Stimulated activated CD8-positive, alpha-beta memory T cell treated with anti-CD3 and anti-CD28 coated beads, Interleukin-15, amount 100 ng/mL, for 24 hours (primary cell): ENCODE measurements around the gene PLEKHA4.

Experiments used
- DNase-seq: peaks from one replicate; pipeline ENCODE4 v3.0.0-alpha.2; 2020; ENCODE audit warnings: low read depth

Gene PLEKHA4

GRCh38 chr19:48830088-48830487, 38.3 kb downstream of the PLEKHA4 start:
- DNase-seq: no peak

GRCh38 chr19:48826606-48827020, 41.8 kb downstream of the PLEKHA4 start:
- DNase-seq: no peak

- no peak for DNase-seq
These were observed 45.9 kb downstream of the PLEKHA4 start for GRCh38 chr19:48822514-48822913.

- DNase-seq: no peak
These were observed 46.8 kb downstream of the PLEKHA4 start for GRCh38 chr19:48821633-48822032.

DNA sequence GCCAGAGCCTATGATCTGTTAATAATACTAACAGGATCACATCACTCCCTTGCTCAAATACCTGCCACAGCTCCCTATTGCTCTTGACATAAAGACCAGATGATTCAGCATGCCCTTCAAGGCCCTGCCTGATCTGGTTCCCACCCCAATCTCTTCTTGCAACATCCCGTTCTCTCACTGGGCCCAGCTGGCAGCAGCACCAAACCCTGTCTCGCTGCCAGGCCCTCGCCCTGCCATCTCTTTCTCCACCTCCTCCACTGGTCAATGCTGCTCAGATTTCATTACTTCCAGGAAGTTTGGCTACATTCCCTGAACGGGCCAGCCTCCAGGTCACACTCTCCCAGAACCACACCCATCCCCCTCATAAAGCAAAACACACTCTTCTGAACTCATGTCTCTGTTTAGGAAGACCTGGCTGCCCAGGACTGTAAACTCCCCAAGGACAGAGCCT, 49.0 kb downstream of the PLEKHA4 start:
- DNase-seq: no peak

DNA sequence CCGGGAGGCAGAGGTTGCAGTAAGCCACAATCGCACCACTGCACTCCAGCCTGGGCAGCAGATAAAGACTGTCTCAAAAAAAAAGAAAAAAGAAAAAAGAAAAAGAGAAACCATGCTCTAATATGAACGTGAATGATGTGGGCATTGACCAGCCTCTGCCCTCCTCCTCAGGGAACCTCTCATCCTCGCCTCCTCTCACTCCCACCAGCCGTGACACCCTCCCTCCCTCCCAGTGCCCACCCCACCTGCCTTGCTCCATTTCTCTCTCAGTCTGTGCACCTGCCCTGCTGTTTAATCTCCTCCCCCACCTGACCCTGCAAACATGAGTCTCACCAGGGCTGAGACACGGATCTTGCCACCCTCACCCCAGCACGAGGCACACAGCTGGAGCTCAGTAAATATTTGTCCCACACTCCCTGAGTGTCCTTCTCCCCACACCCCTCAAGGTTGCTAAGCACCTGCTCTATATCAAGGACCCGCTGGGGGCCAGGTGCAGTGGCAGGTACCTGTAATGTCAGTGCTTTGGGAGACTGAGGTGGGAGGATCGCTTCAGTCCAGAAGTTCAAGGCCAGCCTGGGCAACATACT, 50.1 kb downstream of the PLEKHA4 start:
- no peak for DNase-seq

DNA sequence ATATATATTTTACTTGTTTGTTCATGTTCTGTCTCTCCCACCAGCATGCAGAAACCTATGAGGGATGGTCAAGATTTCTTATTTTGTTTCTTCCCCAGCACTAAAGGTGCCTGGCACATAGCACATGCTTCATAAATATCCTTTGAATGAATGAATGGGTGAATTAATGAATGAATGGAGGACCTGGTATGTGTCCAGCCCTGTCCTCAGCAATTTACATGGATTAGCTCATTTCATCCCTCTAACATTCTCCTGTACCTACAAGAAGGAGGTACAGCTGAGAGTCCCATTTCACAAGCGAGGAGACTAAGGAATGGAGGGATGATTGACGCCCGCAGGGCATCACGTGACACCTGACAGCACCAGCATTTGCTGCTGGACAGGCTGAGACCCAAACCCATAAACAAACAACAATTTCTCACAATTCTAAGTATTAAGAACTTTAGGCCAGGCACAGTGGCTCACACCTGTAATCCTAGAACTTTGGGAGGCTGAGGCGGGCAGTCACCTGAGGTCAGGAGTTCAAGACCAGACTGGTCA, 50.8 kb downstream of the PLEKHA4 start:
- DNase-seq: no peak

GRCh38 chr19:48815870-48816501, 52.4 kb downstream of the PLEKHA4 start:
- DNase-seq: no peak

GRCh38 chr19:48814895-48815294, 53.5 kb downstream of the PLEKHA4 start:
- DNase-seq: no peak

GRCh38 chr19:48813123-48813913, 55.1 kb downstream of the PLEKHA4 start:
- no peak for DNase-seq

- no peak for DNase-seq
These were observed 56.1 kb downstream of the PLEKHA4 start for GRCh38 chr19:48812094-48812929.

DNA sequence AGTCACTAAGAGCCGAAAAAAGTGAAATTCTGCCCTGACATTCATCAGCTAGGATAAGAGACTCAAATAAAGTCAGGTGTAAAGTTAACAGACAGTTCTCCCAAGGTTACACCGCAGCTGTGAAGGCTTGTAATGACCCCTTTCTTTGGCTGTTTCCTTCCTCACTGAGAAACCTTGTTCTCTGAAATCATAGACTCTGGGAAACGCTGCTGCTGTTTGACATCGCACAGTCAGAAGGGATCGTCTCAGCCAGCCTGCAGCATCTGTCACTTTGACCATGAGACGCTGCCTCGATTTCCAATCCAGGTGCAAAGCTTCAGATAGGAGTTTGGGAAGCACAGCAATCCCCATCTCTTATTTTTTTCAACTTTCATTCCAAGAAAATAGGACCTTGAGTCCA, 58.3 kb downstream of the PLEKHA4 start:
- no peak for DNase-seq

DNA sequence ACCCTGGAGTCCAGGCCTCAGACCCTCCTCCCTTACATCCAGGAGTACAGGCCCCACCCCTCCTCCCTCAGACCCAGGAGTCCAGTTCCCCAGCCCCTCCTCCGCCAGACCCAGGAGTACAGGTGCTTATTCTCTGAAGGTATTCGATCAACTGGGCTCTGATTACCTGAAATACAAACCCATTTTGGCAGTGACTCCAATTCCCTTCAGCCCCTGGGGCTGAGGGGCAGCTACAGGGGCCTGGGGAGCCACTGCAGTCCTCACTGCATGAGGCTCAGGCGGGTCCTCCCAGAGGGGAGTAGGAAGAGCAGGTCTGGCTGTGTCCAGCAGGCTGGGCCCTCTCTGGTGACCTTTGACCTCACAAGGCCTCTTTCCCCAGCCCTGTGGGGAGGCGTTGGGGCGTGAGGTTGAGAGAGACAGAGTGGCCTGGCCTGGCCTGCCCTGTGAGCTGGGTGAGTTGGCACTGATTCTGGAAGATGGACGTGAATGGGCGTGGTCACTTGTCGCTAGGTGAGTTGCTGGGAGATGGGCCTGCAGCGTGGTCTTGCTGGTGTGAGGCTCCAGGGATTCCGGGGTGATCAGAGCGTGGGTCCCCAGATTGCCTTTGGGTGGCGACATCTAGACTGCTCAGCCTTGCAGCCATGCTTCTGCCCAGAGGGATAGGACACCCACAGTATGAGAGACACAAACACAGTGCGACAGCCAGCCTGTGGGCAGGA, 60.7 kb downstream of the PLEKHA4 start:
- DNase-seq: no peak

GRCh38 chr19:48806818-48807589, 61.4 kb downstream of the PLEKHA4 start:
- DNase-seq: no peak

GRCh38 chr19:48806518-48806817, 61.9 kb downstream of the PLEKHA4 start:
- no peak for DNase-seq

GRCh38 chr19:48805452-48805851, 63.0 kb downstream of the PLEKHA4 start:
- no peak for DNase-seq

GRCh38 chr19:48804496-48804895, 63.9 kb downstream of the PLEKHA4 start:
- no peak for DNase-seq

DNA sequence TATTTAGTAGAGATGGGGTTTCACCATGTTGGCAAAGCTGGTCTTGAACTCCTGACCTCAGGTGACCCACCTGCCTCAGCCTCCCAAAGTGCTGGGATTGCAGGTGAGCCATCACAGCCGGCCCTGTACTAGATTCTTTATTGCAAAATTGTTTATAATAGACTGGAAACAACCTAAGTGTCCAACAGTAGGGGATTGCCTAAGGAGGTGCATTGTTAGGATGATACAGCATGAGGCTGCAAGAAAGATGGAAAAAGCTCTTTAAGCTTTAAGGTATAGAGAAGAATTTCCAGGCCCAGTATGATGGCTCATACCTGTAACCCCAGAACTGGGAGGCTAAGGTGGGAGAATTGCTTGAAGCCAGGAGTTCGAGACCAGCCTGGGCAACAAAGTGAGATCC, 65.8 kb downstream of the PLEKHA4 start:
- no peak for DNase-seq

DNA sequence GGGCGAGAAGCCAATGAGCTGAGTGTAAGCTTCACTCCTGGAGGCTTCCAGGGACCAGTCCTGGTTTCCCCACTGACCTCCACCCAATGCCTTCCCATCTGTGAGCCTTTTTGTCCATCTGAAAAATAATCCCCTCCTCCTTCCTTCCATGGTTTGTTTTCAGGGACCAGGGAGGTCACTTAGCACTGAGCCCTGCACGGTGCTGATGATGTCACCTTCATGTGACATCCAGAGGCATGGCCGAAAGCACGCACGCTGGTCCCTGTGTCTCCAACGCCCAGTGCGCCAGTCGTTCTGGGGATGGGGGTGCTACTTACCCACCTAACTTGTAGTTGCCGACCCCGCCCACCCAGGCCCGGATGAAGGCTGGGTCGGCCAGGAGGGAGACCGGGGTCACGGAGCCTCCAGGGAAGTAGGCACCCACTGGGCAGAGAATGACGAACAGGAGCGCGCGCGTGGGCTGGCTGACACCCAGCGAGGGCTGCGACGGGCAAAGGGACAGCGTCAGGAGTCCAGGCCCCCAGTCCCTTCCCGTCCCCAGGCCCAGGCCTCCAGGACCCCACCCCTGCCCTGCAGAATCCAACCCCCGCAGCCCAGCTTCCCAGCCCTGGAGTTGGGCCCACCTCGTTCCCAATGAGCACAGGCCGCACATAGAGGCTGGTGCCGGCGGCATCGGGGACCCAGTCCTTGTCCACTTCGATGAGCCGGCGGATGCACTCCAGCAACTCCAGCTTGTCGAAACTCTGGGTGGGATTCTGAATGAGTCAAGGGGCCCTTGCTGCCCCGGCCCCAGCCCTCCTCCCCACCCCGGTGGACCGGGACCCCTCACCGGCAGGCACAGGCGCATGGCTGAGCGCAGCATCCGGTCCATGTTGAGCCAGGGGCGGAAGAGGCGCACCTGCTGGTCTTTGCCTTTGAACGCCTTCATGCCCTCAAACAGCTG, 68.8 kb downstream of the PLEKHA4 start:
- no peak for DNase-seq

DNA sequence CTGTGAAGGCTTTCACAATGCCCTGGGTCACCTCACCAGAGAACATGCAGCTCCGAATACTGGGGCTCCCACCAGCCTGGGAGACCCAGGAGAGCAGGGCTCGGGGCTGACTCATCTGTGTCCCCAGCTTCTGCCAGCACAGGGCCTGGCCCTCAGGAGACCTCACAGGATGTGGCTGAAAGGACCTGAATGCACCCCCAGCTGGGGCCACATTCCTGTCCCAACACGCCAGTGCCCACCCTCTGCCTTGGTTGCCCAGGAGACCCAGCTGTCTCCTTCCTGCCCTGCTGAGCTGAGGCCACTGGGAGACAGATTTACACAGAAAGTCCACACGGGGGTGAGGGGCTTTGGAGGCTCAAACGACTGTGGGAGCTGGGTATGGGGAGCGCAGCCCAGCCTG, 69.5 kb downstream of the PLEKHA4 start:
- no peak for DNase-seq
